OCI-LY1 (cell line): ENCODE data around the gene GON4L.

Experiments
- EZH2 ChIP-seq: fragments of 200-600 bp; sonication (generic), shearing (Covaris generic); IDR thresholded peaks from 2 replicates; pipeline ENCODE4 v1.8.0; 2017; ENCODE audit warnings: borderline replicate concordance, mixed run types, mild to moderate bottlenecking, antibody characterized with exemption, low read length, moderate library complexity, mixed read lengths
- TF ChIP-seq, protein P1 (sequence below): fragments of 200-600 bp; sonication (generic), shearing (Covaris generic); IDR thresholded peaks from 2 replicates; pipeline ENCODE4 v1.5.1; 2017; ENCODE audit warnings: mild to moderate bottlenecking, antibody characterized with exemption, low read length, moderate library complexity, mixed read lengths

- TF ChIP-seq, protein P1, sequence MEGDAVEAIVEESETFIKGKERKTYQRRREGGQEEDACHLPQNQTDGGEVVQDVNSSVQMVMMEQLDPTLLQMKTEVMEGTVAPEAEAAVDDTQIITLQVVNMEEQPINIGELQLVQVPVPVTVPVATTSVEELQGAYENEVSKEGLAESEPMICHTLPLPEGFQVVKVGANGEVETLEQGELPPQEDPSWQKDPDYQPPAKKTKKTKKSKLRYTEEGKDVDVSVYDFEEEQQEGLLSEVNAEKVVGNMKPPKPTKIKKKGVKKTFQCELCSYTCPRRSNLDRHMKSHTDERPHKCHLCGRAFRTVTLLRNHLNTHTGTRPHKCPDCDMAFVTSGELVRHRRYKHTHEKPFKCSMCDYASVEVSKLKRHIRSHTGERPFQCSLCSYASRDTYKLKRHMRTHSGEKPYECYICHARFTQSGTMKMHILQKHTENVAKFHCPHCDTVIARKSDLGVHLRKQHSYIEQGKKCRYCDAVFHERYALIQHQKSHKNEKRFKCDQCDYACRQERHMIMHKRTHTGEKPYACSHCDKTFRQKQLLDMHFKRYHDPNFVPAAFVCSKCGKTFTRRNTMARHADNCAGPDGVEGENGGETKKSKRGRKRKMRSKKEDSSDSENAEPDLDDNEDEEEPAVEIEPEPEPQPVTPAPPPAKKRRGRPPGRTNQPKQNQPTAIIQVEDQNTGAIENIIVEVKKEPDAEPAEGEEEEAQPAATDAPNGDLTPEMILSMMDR = no peak
- TF ChIP-seq EZH2 = no peak
Measured at GRCh38 chr1:155899683-155900082, 42.7 kb upstream of the GON4L start.
